ENCODE measurements around the gene UCKL1.

- TF ChIP-seq HDGF (IDR thresholded peaks at IDR 0.05; ENCODE audit: borderline replicate concordance) (no peak), ARNT (IDR thresholded peaks at IDR 0.05) (no peak)
These were observed 21.6 kb upstream of the UCKL1 start for GRCh38 chr20:63977739-63978276.
